Measurements from ENCODE around the gene KRT86.
"Not testable (repeated sequence)": the region's sequence is repeated elsewhere in the genome, so short reads cannot be mapped to it uniquely, and the experiment has no call there.

Gene KRT86

DNA sequence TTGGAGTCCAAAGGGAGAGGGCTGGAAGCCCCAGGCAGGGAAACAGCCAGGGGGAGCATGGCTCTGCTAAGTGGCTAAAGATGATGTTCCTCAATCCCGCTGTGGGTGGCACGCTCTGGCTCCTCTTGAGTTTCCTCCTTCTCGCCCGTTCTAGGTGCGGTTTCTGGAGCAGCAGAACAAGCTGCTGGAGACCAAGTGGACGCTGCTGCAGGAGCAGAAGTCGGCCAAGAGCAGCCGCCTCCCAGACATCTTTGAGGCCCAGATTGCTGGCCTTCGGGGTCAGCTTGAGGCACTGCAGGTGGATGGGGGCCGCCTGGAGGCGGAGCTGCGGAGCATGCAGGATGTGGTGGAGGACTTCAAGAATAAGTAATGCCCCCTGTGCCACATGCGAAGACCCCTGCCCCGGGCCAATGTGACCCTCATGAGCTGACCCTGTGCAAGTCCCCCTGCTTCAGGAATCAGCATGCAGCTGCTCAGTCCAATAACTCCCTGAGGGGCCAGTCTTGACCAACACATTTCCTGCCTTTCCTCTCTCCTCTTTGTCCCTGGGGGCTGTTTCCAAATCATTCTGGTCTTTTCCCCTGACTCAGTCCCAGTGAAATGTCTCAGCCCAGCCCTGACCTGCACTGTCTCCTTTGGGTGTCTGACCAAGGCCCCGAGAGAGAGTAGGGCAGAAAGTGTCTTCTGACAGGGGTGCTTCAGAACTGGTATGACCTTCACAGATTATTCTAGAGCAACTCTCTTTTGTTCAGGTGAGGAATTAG is 39.3 kb upstream of the KRT86 start:
- Mint-ChIP-seq H3K9me3 (no peaks in the 10 kb centered on the region), H3K27me3 (peaks cover 33% of the 10 kb centered on the region), H3K27ac (no peak overlapping the region), H3K36me3 (no peaks in the 10 kb centered on the region), H3K4me3 (no peak overlapping the region), H3K4me1 (no peaks in the 10 kb centered on the region)

DNA sequence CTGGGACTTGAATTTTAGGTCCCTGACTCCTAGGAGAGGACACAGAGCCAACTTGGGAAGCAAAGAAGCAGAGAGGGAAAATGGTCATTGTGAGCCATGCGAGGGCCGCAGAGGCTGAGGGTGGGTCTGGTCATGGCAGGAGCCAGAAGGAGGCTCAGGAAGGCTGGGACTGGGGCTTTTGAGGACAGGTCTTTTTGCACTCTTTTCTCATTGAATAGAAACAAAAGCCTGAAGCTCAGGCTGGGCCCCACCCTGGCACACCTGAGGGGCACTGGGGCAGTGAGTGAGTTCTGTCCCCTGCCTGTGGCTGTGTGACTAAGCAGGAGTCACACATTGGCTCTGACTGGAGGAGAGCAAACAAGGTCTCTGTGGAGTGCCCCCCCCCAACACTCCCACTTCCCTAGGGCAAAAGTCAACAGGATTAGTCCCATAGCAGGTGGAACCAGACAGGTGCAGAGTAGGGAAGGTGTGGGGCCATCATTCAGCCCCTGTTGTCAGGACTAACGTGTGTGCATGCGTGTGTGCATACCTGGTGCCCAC is 38.6 kb upstream of the KRT86 start:
- Mint-ChIP-seq H3K36me3 (no peaks in the 10 kb centered on the region), H3K4me1 (no peaks in the 10 kb centered on the region), H3K27ac (no peak overlapping the region), H3K9me3 (no peaks in the 10 kb centered on the region), H3K4me3 (no peak overlapping the region), H3K27me3 (peaks cover 28% of the 10 kb centered on the region)

DNA sequence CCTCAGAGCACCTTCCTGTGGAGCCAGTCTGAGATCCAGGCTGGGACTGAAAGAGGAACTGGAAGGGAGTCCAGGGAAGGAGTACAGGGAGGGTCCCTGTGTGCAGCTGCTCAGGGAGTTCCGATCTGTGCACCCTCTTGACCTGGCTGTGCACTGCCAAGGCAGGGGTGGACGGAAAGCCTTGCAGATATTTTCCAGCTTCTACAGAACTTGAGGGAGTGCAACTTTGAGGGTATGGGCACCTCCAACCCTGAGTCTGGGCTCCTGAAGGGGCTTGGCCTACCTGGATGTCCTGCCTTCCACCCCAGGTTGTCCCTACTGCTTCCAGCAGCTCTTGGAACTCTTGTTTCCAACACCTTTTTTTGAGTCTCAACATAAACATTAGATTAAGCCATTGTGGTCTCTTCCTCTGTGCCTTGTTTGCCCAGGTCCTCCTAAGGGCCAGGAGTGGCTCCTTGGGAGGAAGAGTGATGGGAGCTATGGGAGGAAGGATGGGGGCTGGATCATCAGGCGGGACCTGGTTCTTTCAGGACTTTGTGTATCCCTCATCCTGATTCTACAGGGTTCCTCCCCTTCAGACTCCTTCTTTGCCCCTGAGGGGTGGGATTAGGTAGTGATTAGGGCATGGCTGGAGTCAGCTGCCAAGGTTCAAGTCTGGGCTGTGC is 37.9 kb upstream of the KRT86 start:
- Mint-ChIP-seq H3K36me3 (no peaks in the 10 kb centered on the region), H3K27me3 (peaks cover 24% of the 10 kb centered on the region), H3K4me3 (no peak overlapping the region), H3K4me1 (no peaks in the 10 kb centered on the region), H3K27ac (no peak overlapping the region), H3K9me3 (no peaks in the 10 kb centered on the region)

DNA sequence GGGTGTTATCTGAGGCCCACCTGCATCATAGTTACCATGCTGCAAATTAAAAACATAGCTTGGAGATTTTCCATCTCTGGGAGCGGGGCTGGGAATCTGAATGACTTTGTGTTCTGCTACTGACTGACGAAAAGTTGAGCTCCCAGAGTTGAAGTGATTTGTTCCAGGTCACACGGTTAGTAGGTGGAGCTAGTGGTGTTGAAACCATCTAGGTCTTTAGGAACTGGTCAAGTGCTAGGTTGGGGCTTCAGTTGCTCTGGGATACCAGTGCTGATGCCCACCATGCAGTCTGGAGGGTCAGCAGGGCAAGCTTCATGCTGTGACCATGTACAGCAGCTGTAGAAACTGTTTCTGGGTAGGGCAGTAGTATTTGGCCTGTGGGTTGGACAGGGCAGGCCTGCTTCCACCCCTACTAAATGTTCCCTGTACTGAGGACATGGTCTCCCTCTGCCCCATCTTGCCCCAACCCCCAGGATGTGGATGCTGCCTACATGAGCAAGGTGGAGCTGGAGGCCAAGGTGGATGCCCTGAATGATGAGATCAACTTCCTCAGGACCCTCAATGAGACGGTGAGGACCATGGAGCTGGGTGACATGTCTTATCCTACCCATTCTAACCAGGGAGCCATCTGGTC is 36.1 kb upstream of the KRT86 start:
- H3K4me3 Mint-ChIP-seq, result no peak overlapping the region
- H3K36me3 Mint-ChIP-seq, result no peaks in the 10 kb centered on the region
- H3K9me3 Mint-ChIP-seq, result no peaks in the 10 kb centered on the region
- no peaks in the 10 kb centered on the region for H3K4me1 Mint-ChIP-seq
- no peak overlapping the region for H3K27ac Mint-ChIP-seq
- H3K27me3 Mint-ChIP-seq, result peaks cover 12% of the 10 kb centered on the region

DNA sequence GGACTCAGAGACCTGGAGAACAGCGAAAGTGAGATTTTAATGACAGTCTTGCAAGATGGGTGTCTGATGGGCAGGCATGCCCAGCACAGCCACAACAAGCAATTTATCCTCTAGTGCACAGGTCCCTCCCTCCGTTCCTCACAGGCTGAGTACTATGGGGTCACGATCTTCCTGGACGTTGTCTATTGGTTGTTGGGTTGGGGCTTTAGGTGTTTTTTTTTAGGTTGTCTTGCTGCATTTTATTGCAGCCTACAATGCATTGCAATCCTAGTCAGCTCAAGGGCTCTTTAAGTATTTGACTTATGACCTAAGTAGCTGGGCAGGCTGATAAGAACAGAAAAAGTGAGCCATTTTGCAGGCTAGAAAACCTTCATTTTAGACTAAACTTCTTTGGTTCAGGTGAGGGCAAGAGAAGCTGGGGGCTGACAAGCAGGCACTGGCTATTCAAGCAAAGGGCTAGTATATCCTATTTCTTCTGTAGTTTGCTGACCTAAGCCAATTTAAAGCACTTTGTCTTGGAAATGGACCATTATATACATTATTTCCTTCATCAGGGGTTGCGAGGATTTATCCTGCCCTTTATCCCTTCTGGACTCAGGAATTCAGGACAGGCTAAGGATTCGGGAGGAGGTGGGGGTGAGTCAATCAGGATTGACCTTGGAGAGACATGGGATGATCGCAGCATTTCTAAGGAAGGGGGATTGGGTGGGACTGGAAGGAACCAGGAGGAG is 35.4 kb upstream of the KRT86 start:
- Mint-ChIP-seq H3K4me1 (peaks cover 7% of the 10 kb centered on the region), H3K27ac (no peak overlapping the region), H3K4me3 (no peak overlapping the region), H3K36me3 (no peaks in the 10 kb centered on the region), H3K27me3 (peaks cover 9% of the 10 kb centered on the region), H3K9me3 (no peaks in the 10 kb centered on the region)

DNA sequence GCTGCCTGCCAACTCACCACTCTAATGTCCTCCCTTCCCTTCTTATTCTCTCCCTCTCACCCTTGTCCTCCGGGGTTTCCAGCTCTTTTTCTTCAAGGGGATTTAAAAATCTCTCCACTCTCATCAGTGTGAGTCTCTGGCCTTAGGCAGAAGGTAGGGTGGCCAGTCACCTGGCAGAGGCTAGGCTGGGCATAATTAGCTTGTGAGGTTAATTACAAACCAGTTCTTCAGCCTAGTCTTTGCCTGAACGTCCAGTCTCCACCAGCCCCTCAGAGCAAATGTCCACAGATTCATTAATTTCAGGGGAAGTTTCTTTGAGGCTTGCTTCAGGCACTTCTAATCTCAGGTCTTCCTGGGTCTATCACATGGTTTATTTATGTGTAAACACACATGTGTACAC is 34.7 kb upstream of the KRT86 start:
- H3K27me3 Mint-ChIP-seq, result peaks cover 4% of the 10 kb centered on the region
- H3K4me3 Mint-ChIP-seq, result no peak overlapping the region
- H3K36me3 Mint-ChIP-seq, result no peaks in the 10 kb centered on the region

DNA sequence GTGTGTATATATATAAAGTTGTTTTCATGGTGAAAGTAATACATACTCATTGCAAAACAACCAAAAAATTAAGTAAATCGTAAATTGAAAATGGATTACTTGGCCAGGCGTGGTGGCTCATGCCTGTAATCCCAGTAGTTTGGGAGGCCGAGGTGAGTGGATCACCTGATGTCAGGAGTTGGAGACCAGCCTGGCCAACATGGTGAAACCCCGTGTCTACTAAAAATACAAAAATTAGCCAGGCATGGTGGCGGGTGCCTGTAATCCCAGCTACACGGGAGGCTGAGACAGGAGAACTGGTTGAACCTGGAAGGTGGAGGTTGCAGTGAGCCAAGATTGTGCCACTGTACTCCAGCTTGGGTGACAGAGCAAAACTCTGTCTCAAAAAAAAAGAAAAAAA is 34.2 kb upstream of the KRT86 start:
- H3K36me3 Mint-ChIP-seq, H3K27ac Mint-ChIP-seq, H3K27me3 Mint-ChIP-seq, H3K9me3 Mint-ChIP-seq, H3K4me3 Mint-ChIP-seq: not testable (repeated sequence)
- H3K4me1 Mint-ChIP-seq, result peaks cover 13% of the 10 kb centered on the region

More for the DNA sequence above, 34.7 kb upstream of the KRT86 start:
- no peak overlapping the region for H3K27ac Mint-ChIP-seq
- peaks cover 13% of the 10 kb centered on the region for H3K4me1 Mint-ChIP-seq
- H3K9me3 Mint-ChIP-seq, result no peaks in the 10 kb centered on the region

DNA sequence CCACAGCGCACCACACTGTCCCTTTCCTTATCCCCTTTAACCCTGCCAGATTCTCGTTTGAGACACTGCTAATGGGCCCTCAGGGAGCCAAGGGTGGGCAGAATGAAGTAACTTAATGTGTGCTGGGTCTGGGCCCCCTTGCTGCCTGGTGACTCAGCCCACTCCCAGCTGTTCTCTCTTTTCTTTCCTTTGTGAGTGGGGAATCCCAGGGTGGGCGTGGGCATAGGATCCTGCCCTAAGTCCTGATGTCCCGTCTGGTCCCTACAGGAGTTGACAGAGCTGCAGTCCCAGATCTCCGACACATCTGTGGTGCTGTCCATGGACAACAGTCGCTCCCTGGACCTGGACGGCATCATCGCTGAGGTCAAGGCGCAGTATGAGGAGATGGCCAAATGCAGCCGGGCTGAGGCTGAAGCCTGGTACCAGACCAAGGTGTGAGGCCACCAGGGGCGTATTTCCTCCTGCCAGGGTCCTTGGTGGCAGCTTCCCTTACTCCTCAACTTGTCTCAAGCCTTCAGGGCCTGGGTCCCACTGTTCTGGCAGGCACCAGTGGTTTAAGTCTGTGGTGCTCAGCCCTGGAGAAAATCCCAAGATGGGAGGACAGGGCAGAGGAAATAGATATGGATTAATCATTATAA is 33.1 kb upstream of the KRT86 start:
- no peaks in the 10 kb centered on the region for H3K27me3 Mint-ChIP-seq
- H3K36me3 Mint-ChIP-seq, result no peaks in the 10 kb centered on the region
- H3K4me3 Mint-ChIP-seq, result no peak overlapping the region
- H3K4me1 Mint-ChIP-seq, result peaks cover 13% of the 10 kb centered on the region
- H3K9me3 Mint-ChIP-seq, result no peaks in the 10 kb centered on the region
- no peak overlapping the region for H3K27ac Mint-ChIP-seq

DNA sequence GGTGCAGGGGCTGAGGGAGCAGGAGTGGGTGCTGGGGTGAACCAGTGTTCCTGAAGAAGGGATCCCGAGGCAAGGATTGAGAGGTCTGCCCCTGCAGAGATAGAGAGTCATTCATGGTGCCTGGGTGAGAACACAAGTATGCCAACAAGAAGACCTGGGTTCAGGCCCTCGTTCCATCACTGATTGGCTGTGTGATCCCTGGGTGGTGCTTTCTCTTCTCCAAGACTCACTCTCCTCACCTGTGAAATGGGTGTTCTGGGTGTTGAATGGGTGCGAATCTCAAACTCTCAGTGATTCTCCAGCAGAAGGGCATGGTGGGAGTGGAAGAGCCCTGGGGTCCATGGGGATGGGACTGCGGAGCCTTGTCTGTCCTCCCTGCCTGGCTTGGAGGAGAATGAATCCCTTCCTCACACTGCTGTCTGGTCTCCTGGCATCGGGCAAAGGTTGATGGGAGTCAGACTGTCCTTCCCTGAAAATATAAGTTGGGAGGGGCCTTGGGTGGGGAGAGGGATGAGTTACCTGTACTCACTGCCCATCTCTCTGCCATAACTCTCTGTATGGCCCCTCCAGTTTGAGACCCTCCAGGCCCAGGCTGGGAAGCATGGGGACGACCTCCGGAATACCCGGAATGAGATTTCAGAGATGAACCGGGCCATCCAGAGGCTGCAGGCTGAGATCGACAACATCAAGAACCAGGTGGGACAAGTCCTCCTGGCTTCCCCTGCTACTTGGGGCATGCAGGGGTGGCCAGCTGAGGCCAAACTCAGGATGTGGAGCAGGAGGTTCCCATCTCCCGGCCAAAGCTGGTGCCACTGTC is 31.8 kb upstream of the KRT86 start:
- Mint-ChIP-seq H3K36me3 (no peaks in the 10 kb centered on the region), H3K4me3 (no peak overlapping the region), H3K9me3 (no peaks in the 10 kb centered on the region), H3K4me1 (peaks cover 13% of the 10 kb centered on the region), H3K27me3 (no peaks in the 10 kb centered on the region), H3K27ac (no peak overlapping the region)

DNA sequence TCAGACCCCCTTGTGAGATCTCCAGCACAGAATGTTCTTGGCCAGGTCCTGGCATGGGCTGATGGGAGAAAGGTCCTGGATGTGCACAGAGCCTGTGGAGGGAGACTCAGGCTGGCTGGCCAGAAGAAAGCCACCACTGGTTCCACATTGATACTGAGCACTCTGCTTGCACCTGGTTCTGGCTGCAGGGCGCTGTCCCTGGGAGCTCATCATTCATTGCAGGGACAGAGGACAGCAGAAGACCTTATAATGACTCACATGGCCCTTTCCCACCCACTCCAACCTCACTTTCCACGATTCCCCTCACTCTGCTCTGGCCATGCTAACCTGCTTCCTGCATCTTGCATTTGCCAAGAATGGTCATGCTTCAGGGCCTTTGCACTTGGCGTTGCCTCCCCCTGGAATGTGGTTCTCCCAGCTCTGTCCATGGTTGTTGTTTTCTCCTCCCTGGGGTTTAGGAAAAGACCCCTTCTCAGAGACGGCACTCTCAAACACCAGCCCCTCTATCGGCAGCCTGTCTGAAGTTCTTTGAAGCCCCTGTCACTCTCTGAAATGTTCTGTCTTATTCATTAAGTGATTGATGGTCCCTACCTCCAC is 31.1 kb upstream of the KRT86 start:
- H3K4me1 Mint-ChIP-seq, result peaks cover 13% of the 10 kb centered on the region
- peaks cover 1% of the 10 kb centered on the region for H3K27me3 Mint-ChIP-seq
- H3K27ac Mint-ChIP-seq, result peak overlapping the region; percentile 91
- H3K9me3 Mint-ChIP-seq, result no peaks in the 10 kb centered on the region
- H3K36me3 Mint-ChIP-seq, result no peaks in the 10 kb centered on the region
- H3K4me3 Mint-ChIP-seq, result peak overlapping the region; percentile 11

DNA sequence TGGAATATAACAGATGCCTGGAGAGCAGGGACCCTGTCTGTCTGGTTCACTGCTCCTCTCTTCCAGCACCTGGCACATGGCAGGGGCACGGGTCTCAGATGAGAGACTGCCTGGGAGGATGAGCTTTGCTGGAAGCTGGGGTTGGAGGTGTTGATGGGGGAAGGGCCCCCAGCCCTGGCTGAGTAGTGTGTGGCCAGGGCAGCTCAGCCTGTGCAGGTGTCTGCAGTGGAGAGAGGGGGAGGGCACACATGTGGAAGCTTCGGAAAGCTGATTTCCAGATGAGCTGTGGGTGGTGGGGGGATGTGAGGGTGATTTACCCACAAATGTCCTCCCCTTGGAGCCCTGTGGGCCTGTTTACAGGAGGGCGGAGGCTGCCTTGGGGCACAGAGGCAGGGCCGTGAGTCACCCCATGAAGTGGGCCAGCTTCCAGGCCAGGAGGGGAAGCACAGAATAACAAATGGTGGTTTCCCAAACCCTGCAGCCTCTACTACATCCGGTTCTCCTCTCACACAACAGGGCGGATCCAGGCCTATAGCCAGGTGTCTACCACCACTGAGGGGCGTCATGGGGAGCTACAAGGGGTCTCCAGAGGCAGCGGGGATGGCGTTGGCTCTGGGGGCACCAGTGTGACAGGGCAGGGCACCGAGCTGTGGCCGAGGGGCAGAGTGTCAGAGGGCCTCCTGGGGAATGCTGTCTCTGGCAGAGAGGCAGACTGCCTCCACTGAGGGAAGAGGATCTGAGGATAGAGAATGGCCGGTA is 30.4 kb upstream of the KRT86 start:
- Mint-ChIP-seq H3K4me3 (peak overlapping the region; percentile 68), H3K4me1 (peaks cover 13% of the 10 kb centered on the region), H3K27ac (peak overlapping the region; percentile 91), H3K36me3 (no peaks in the 10 kb centered on the region), H3K27me3 (peaks cover 1% of the 10 kb centered on the region), H3K9me3 (no peaks in the 10 kb centered on the region)

DNA sequence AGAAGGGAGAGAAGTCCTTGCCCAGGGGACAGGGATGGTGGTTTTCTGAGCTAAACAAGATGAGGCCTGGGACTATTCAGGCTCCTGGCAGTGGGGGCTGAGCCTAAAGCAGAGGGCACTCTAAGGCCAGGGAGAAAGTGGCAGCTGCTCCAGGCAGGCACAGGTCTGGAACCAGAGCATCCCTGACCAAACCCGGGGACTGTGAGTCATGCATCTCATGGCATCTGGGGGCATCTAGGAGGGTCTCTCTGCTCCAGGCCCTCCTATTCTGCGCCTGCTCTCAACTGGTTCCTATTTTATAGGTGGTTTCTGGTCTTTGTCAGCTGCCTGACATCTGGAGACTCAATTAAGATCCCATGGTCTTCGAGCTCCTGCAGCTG is 29.8 kb upstream of the KRT86 start:
- H3K27ac Mint-ChIP-seq, result peak overlapping the region; percentile 91
- peaks cover 16% of the 10 kb centered on the region for H3K4me1 Mint-ChIP-seq
- H3K36me3 Mint-ChIP-seq, result no peaks in the 10 kb centered on the region
- no peaks in the 10 kb centered on the region for H3K9me3 Mint-ChIP-seq
- peak overlapping the region; percentile 68 for H3K4me3 Mint-ChIP-seq
- peaks cover 5% of the 10 kb centered on the region for H3K27me3 Mint-ChIP-seq

DNA sequence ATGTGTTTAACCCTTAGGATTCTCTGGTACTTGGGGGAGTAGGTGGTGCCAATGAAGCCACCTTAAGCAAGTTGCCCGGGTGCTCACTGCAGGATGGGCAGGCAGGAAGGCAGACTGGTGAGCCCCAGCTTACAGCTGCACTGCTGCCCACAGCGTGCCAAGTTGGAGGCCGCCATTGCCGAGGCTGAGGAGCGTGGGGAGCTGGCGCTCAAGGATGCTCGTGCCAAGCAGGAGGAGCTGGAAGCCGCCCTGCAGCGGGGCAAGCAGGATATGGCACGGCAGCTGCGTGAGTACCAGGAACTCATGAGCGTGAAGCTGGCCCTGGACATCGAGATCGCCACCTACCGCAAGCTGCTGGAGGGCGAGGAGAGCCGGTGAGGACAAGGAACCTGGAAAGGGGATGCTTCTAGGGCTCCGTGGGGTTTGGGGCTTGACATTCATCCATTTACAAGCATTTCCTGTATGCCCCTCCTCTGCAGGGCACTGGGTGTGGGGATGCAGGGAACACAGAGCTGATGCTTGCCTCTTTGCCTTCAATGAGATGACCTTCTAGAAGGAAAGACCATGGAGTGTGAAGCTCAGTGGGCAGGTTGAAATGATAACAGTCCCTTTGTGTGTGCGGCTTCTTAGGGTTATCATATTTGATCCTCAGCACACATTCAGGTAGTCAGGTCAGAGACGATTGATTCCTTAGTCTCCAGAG is 29.0 kb upstream of the KRT86 start:
- Mint-ChIP-seq H3K27ac (no peak overlapping the region), H3K4me1 (peaks cover 21% of the 10 kb centered on the region), H3K9me3 (no peaks in the 10 kb centered on the region), H3K27me3 (peaks cover 10% of the 10 kb centered on the region), H3K36me3 (no peaks in the 10 kb centered on the region), H3K4me3 (no peak overlapping the region)
